CD1c-positive myeloid dendritic cell (primary cell): ENCODE data around the gene LRRC25.
A peak's percentile ranks its signal among the peaks of the same experiment; 100 is the strongest.
"Not testable (repeated sequence)": the region's sequence is repeated elsewhere in the genome, so short reads cannot be mapped to it uniquely, and the experiment has no call there.

Source experiments
- DNase-seq: peaks from one replicate; pipeline ENCODE4 v3.0.0-alpha.2; 2016; ENCODE audit errors: extremely low spot score

Gene LRRC25

GRCh38 chr19:18380843-18381242 lies 16.6 kb downstream of the LRRC25 start:
- DNase-seq = no peak

- peak; percentile 74 for DNase-seq
Observed at GRCh38 chr19:18379803-18380747, 17.3 kb downstream of the LRRC25 start.

GRCh38 chr19:18377026-18377425 lies 20.4 kb downstream of the LRRC25 start:
- DNase-seq = no peak

GRCh38 chr19:18373892-18374629 lies 23.4 kb downstream of the LRRC25 start:
- DNase-seq = peak; percentile 97

GRCh38 chr19:18373407-18373891 lies 24.0 kb downstream of the LRRC25 start:
- no peak for DNase-seq

- DNase-seq = no peak
Observed at GRCh38 chr19:18368504-18369222, 28.8 kb downstream of the LRRC25 start.

GRCh38 chr19:18366021-18366435 lies 31.4 kb downstream of the LRRC25 start:
- peak; percentile 70 for DNase-seq

- peak; percentile 92 for DNase-seq
Observed at GRCh38 chr19:18364826-18365528, 32.4 kb downstream of the LRRC25 start.

- DNase-seq = not testable (repeated sequence)
Observed at GRCh38 chr19:18364277-18364825, 33.1 kb downstream of the LRRC25 start.

GRCh38 chr19:18363787-18364186 lies 33.6 kb downstream of the LRRC25 start:
- no peak for DNase-seq

- no peak for DNase-seq
Observed at GRCh38 chr19:18362934-18363542, 34.4 kb downstream of the LRRC25 start.

GRCh38 chr19:18361646-18362045 lies 35.8 kb downstream of the LRRC25 start:
- no peak for DNase-seq

- no peak for DNase-seq
Observed at GRCh38 chr19:18357041-18357440, 40.4 kb downstream of the LRRC25 start.

- not testable (repeated sequence) for DNase-seq
Observed at GRCh38 chr19:18354743-18355142, 42.7 kb downstream of the LRRC25 start.

- no peak for DNase-seq
Observed at GRCh38 chr19:18353378-18354005, 43.9 kb downstream of the LRRC25 start.

GRCh38 chr19:18351544-18351943 lies 45.9 kb downstream of the LRRC25 start:
- DNase-seq = no peak

- no peak for DNase-seq
Observed at GRCh38 chr19:18350490-18350889, 46.9 kb downstream of the LRRC25 start.

- peak; percentile 63 for DNase-seq
Observed at GRCh38 chr19:18349524-18350128, 47.8 kb downstream of the LRRC25 start.

GRCh38 chr19:18348818-18349339 lies 48.5 kb downstream of the LRRC25 start:
- not testable (repeated sequence) for DNase-seq
